SH-SY5Y (cell line): Measurements from ENCODE around the gene ADAMTS2.

Experiments
- GATA2 ChIP-seq: IDR thresholded peaks from 2 replicates; pipeline ENCODE4 v1.6.1; 2011; ENCODE audit warnings: mild to moderate bottlenecking, low read depth, low read length
- GATA3 ChIP-seq: IDR thresholded peaks from 2 replicates; pipeline ENCODE4 v1.6.1; 2011; ENCODE audit warnings: low read depth, mild to moderate bottlenecking, low read length, moderate library complexity

ADAMTS2 gene

GRCh38 chr5:179138568-179138925 lies 206.7 kb downstream of the ADAMTS2 start:
- TF ChIP-seq GATA3: no peak
- TF ChIP-seq GATA2: no peak

GRCh38 chr5:179137643-179138567 lies 207.4 kb downstream of the ADAMTS2 start:
- no peak for TF ChIP-seq GATA3
- no peak for TF ChIP-seq GATA2

- TF ChIP-seq GATA2 (no peak), GATA3 (no peak)
These were observed 208.1 kb downstream of the ADAMTS2 start for GRCh38 chr5:179137016-179137642.

GRCh38 chr5:179135441-179136215 lies 209.6 kb downstream of the ADAMTS2 start:
- no peak for TF ChIP-seq GATA2
- no peak for TF ChIP-seq GATA3

GRCh38 chr5:179135006-179135405 lies 210.3 kb downstream of the ADAMTS2 start:
- no peak for TF ChIP-seq GATA3
- TF ChIP-seq GATA2: no peak

- TF ChIP-seq GATA3: no peak
These were observed 210.8 kb downstream of the ADAMTS2 start for GRCh38 chr5:179134511-179134910.

GRCh38 chr5:179132586-179133355 lies 212.5 kb downstream of the ADAMTS2 start:
- TF ChIP-seq GATA3 (no peak), GATA2 (no peak)

- no peak for TF ChIP-seq GATA2
- no peak for TF ChIP-seq GATA3
These were observed 213.2 kb downstream of the ADAMTS2 start for GRCh38 chr5:179131886-179132585.

GRCh38 chr5:179131321-179131835 lies 213.9 kb downstream of the ADAMTS2 start:
- TF ChIP-seq GATA2 (no peak), GATA3 (no peak)

GRCh38 chr5:179130101-179130681 lies 215.1 kb downstream of the ADAMTS2 start:
- TF ChIP-seq GATA3: no peak
- no peak for TF ChIP-seq GATA2

- TF ChIP-seq GATA2: no peak
- no peak for TF ChIP-seq GATA3
These were observed 215.6 kb downstream of the ADAMTS2 start for GRCh38 chr5:179129607-179130071.

- no peak for TF ChIP-seq GATA3
- no peak for TF ChIP-seq GATA2
These were observed 216.3 kb downstream of the ADAMTS2 start for GRCh38 chr5:179128976-179129375.

GRCh38 chr5:179128041-179128365 lies 217.3 kb downstream of the ADAMTS2 start:
- TF ChIP-seq GATA2 (no peak), GATA3 (no peak)
